ENCODE data around the gene TRPM5.

Gene TRPM5

GRCh38 chr11:2470495-2470894 is 26.2 kb upstream of the TRPM5 start:
- DNase-seq (ENCODE audit: low read depth): no peak

GRCh38 chr11:2468363-2469235 is 24.3 kb upstream of the TRPM5 start:
- no peak for DNase-seq (ENCODE audit: low read depth)

GRCh38 chr11:2467695-2468055 is 23.4 kb upstream of the TRPM5 start:
- DNase-seq (ENCODE audit: low read depth): no peak

- no peak for DNase-seq (ENCODE audit: low read depth)
Observed at GRCh38 chr11:2466869-2467694, 22.8 kb upstream of the TRPM5 start.

GRCh38 chr11:2466069-2466801 is 21.9 kb upstream of the TRPM5 start:
- DNase-seq (ENCODE audit: low read depth): no peak

- no peak for DNase-seq (ENCODE audit: low read depth)
Observed at GRCh38 chr11:2465202-2466068, 21.1 kb upstream of the TRPM5 start.

GRCh38 chr11:2464451-2465165 is 20.3 kb upstream of the TRPM5 start:
- DNase-seq (ENCODE audit: low read depth): no peak

GRCh38 chr11:2463766-2464277 is 19.5 kb upstream of the TRPM5 start:
- DNase-seq (ENCODE audit: low read depth): no peak

- no peak for DNase-seq (ENCODE audit: low read depth)
Observed at GRCh38 chr11:2462986-2463765, 18.9 kb upstream of the TRPM5 start.

- no peak for DNase-seq (ENCODE audit: low read depth)
Observed at GRCh38 chr11:2462543-2462985, 18.2 kb upstream of the TRPM5 start.

- DNase-seq (ENCODE audit: low read depth): no peak
Observed at GRCh38 chr11:2461956-2462542, 17.7 kb upstream of the TRPM5 start.

GRCh38 chr11:2461253-2461955 is 17.1 kb upstream of the TRPM5 start:
- DNase-seq (ENCODE audit: low read depth): no peak

GRCh38 chr11:2460540-2461252 is 16.4 kb upstream of the TRPM5 start:
- no peak for DNase-seq (ENCODE audit: low read depth)

- no peak for DNase-seq (ENCODE audit: low read depth)
Observed at GRCh38 chr11:2459796-2460531, 15.7 kb upstream of the TRPM5 start.

GRCh38 chr11:2459016-2459725 is 14.9 kb upstream of the TRPM5 start:
- DNase-seq (ENCODE audit: low read depth): no peak

GRCh38 chr11:2458321-2458720 is 14.0 kb upstream of the TRPM5 start:
- DNase-seq (ENCODE audit: low read depth): no peak

- DNase-seq (ENCODE audit: low read depth): no peak
Observed at GRCh38 chr11:2453436-2453835, 9.1 kb upstream of the TRPM5 start.

Measured in stimulated activated CD8-positive, alpha-beta memory T cell treated with anti-CD3 and anti-CD28 coated beads, Interleukin-15, amount 100 ng/mL, for 24 hours (primary cell).